ENCODE measurements around the gene CCDC149. TPM values are rescaled to one million over a fixed set of nuclear protein-coding genes. Genes with fewer than 3 reads are reported as not detected.

Gene CCDC149
- total and polyA plus RNA-seq, 9 of the 15 experiments (the other 6 are each of a cell fraction or from before 2014, with no cell fraction given) = 0.04 to 0.18 TPM; not detected in 7

DNA sequence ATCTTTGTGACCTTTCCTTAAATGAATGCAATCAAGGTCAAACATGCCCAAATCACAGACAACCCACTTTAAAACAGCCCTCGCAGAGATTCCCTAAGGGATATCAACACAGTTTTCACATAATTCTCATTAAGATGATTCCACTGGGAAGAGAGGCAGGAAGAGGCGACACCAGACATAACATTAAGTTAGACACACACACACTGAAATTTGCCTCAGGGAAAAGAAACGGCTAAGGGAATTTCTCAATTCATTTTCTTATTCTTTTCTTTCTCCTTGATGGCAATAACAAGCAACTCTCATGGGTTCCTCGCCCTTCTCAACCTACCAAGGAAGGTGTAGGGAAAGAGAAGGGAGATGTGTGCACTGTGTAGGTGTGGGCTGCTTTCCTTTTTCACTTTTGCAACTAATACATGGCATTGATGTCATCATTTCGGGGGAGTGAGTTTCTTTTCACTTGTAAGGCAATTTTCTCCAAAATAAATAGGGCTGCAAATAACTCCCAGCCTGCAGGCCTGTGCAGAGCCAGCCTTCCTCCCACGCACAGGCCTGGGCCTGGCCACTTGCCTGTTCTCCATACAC, 76.1 kb downstream of the CCDC149 start:
- BruUV-seq (replicated peaks) = no TSS peak
- H4K20me1 ChIP-seq (replicated peaks; ENCODE audit: control insufficient read depth, insufficient read depth, low read length) = no peaks in the 10 kb centered on the region
- POLR2A ChIA-PET = interaction anchor here (1.0 kb wide), 1 partner anchor 10 kb away, joined by 3 read pairs; no protein-coding TSS in a partner anchor
- TF ChIP-seq, protein P1, sequence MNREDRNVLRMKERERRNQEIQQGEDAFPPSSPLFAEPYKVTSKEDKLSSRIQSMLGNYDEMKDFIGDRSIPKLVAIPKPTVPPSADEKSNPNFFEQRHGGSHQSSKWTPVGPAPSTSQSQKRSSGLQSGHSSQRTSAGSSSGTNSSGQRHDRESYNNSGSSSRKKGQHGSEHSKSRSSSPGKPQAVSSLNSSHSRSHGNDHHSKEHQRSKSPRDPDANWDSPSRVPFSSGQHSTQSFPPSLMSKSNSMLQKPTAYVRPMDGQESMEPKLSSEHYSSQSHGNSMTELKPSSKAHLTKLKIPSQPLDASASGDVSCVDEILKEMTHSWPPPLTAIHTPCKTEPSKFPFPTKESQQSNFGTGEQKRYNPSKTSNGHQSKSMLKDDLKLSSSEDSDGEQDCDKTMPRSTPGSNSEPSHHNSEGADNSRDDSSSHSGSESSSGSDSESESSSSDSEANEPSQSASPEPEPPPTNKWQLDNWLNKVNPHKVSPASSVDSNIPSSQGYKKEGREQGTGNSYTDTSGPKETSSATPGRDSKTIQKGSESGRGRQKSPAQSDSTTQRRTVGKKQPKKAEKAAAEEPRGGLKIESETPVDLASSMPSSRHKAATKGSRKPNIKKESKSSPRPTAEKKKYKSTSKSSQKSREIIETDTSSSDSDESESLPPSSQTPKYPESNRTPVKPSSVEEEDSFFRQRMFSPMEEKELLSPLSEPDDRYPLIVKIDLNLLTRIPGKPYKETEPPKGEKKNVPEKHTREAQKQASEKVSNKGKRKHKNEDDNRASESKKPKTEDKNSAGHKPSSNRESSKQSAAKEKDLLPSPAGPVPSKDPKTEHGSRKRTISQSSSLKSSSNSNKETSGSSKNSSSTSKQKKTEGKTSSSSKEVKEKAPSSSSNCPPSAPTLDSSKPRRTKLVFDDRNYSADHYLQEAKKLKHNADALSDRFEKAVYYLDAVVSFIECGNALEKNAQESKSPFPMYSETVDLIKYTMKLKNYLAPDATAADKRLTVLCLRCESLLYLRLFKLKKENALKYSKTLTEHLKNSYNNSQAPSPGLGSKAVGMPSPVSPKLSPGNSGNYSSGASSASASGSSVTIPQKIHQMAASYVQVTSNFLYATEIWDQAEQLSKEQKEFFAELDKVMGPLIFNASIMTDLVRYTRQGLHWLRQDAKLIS (CRISPR knock-in tag; IDR thresholded peaks at IDR 0.05) = no peak
- TF ChIP-seq, protein P2, sequence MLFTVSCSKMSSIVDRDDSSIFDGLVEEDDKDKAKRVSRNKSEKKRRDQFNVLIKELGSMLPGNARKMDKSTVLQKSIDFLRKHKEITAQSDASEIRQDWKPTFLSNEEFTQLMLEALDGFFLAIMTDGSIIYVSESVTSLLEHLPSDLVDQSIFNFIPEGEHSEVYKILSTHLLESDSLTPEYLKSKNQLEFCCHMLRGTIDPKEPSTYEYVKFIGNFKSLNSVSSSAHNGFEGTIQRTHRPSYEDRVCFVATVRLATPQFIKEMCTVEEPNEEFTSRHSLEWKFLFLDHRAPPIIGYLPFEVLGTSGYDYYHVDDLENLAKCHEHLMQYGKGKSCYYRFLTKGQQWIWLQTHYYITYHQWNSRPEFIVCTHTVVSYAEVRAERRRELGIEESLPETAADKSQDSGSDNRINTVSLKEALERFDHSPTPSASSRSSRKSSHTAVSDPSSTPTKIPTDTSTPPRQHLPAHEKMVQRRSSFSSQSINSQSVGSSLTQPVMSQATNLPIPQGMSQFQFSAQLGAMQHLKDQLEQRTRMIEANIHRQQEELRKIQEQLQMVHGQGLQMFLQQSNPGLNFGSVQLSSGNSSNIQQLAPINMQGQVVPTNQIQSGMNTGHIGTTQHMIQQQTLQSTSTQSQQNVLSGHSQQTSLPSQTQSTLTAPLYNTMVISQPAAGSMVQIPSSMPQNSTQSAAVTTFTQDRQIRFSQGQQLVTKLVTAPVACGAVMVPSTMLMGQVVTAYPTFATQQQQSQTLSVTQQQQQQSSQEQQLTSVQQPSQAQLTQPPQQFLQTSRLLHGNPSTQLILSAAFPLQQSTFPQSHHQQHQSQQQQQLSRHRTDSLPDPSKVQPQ (CRISPR knock-in tag; IDR thresholded peaks at IDR 0.05; ENCODE audit: borderline replicate concordance) = no peak
- TF ChIP-seq, protein P3, sequence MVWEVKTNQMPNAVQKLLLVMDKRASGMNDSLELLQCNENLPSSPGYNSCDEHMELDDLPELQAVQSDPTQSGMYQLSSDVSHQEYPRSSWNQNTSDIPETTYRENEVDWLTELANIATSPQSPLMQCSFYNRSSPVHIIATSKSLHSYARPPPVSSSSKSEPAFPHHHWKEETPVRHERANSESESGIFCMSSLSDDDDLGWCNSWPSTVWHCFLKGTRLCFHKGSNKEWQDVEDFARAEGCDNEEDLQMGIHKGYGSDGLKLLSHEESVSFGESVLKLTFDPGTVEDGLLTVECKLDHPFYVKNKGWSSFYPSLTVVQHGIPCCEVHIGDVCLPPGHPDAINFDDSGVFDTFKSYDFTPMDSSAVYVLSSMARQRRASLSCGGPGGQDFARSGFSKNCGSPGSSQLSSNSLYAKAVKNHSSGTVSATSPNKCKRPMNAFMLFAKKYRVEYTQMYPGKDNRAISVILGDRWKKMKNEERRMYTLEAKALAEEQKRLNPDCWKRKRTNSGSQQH (CRISPR knock-in tag; IDR thresholded peaks at IDR 0.05) = no peak
- no peak for TF ChIP-seq KDM2B (CRISPR knock-in tag; IDR thresholded peaks at IDR 0.05)
- TF ChIP-seq, protein P4, sequence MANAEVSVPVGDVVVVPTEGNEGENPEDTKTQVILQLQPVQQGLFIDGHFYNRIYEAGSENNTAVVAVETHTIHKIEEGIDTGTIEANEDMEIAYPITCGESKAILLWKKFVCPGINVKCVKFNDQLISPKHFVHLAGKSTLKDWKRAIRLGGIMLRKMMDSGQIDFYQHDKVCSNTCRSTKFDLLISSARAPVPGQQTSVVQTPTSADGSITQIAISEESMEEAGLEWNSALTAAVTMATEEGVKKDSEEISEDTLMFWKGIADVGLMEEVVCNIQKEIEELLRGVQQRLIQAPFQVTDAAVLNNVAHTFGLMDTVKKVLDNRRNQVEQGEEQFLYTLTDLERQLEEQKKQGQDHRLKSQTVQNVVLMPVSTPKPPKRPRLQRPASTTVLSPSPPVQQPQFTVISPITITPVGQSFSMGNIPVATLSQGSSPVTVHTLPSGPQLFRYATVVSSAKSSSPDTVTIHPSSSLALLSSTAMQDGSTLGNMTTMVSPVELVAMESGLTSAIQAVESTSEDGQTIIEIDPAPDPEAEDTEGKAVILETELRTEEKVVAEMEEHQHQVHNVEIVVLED (CRISPR knock-in tag; IDR thresholded peaks at IDR 0.05) = no peak
- TF ChIP-seq ZNF146 (CRISPR knock-in tag; IDR thresholded peaks at IDR 0.05; ENCODE audit: unreplicated experiment) = no peak
- no peak for TF ChIP-seq ZNF57 (CRISPR knock-in tag; IDR thresholded peaks at IDR 0.05)
- TF ChIP-seq RFX7 (CRISPR knock-in tag; IDR thresholded peaks at IDR 0.05) = no peak
- TF ChIP-seq, protein P5, sequence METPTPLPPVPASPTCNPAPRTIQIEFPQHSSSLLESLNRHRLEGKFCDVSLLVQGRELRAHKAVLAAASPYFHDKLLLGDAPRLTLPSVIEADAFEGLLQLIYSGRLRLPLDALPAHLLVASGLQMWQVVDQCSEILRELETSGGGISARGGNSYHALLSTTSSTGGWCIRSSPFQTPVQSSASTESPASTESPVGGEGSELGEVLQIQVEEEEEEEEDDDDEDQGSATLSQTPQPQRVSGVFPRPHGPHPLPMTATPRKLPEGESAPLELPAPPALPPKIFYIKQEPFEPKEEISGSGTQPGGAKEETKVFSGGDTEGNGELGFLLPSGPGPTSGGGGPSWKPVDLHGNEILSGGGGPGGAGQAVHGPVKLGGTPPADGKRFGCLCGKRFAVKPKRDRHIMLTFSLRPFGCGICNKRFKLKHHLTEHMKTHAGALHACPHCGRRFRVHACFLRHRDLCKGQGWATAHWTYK (CRISPR knock-in tag; IDR thresholded peaks at IDR 0.05) = no peak
- no peak for TF ChIP-seq CC2D1A (IDR thresholded peaks at IDR 0.05)
- no peak for TF ChIP-seq GTF2F1 (IDR thresholded peaks at IDR 0.05; ENCODE audit: low read depth, low read length)
- peaks cover 9 to 38% of the 10 kb centered on the region in 2 experiments for H3K27me3 ChIP-seq (ENCODE audit: control insufficient read depth in 2 of 2, insufficient read depth in 2 of 2, low read length in 2 of 2)
- FAIRE-seq (no peak), ATAC-seq (no peak), DNase-seq (ENCODE audit: extremely low read depth in 1 of 4, low spot score in 3 of 4) (no peak)
- no peaks in the 10 kb centered on the region for H3K79me2 ChIP-seq (ENCODE audit: control insufficient read depth, insufficient read depth, low read length)
- H3K9me3 ChIP-seq (replicated peaks; ENCODE audit: control insufficient read depth, insufficient read depth, low read depth, low read length) = no peaks in the 10 kb centered on the region
- no peaks in the 10 kb centered on the region for H3K36me3 ChIP-seq (ENCODE audit: control insufficient read depth, insufficient read depth, low read length)
- no peak overlapping the region for H3K4me3 ChIP-seq
- no peak overlapping the region for H2AFZ ChIP-seq (ENCODE audit: low read depth, low read length)
- no peak overlapping the region for H3K4me2 ChIP-seq (ENCODE audit: insufficient read depth, low read length)
- WGBS (ENCODE audit: insufficient coverage, low coverage, missing lambda C conversion rate) = 3% methylated on average over 6 of the region's 6 CpGs
- intact Hi-C loops (cut with micrococcal nuclease) = no loop called here
- no peak overlapping the region for H3K27ac ChIP-seq (ENCODE audit: extremely low read depth, low read depth, low read length)
- CTCF ChIA-PET (ENCODE audit: low intra/inter-chr PET ratio) = no interaction called here
- H3K9me1 ChIP-seq (ENCODE audit: control insufficient read depth, insufficient read depth, low read length) = no peaks in the 10 kb centered on the region
- H3K9ac ChIP-seq (ENCODE audit: insufficient read depth in 1 of 2, low read depth in 2 of 2, low read length in 2 of 2) = no peak overlapping the region
- no peaks in the 10 kb centered on the region for H3K4me1 ChIP-seq (replicated peaks in 1 of 2; ENCODE audit: control insufficient read depth in 2 of 2, insufficient read depth in 2 of 2, low read length in 2 of 2)
- in situ Hi-C loops (cut with MboI) = no loop called here
